GM12878 (cell line): ENCODE results near the gene ASIC5. TPM values are rescaled to one million over a fixed set of nuclear protein-coding genes. Genes with fewer than 3 reads are reported as not detected.

Source experiments
- ATF7 ChIP-seq: fragments of 450-650 bp; IDR thresholded peaks from 2 replicates; pipeline ENCODE4 v1.6.1; 2016; ENCODE audit warnings: low read depth, mild to moderate bottlenecking
- CBX5 ChIP-seq: sonication (generic); IDR thresholded peaks from 2 replicates; pipeline ENCODE4 v1.6.1; 2016; ENCODE audit warnings: low read depth, moderate library complexity, mild to moderate bottlenecking, inconsistent platforms
- GABPA ChIP-seq: IDR thresholded peaks from 2 replicates; pipeline ENCODE4 v1.6.1; 2014; ENCODE audit warnings: antibody characterized with exemption, low read depth, mild to moderate bottlenecking, inconsistent platforms
- NBN ChIP-seq: fragments of 450-650 bp; IDR thresholded peaks from 2 replicates; pipeline ENCODE4 v1.6.1; 2016
- PKNOX1 ChIP-seq: fragments of 450-650 bp; IDR thresholded peaks from 2 replicates; pipeline ENCODE4 v1.6.1; 2016; ENCODE audit warnings: mild to moderate bottlenecking
- SMAD1 ChIP-seq: fragments of 450-650 bp; IDR thresholded peaks from 2 replicates; pipeline ENCODE4 v1.6.1; 2018; ENCODE audit warnings: mild to moderate bottlenecking, low read depth; ENCODE audit not compliant: partially characterized antibody
- SMC3 ChIP-seq: IDR thresholded peaks from 2 replicates; pipeline ENCODE4 v1.6.1; 2011; ENCODE audit warnings: low read length, improper control_type of control experiment, borderline replicate concordance
- ZNF207 ChIP-seq: fragments of 450-650 bp; IDR thresholded peaks from 2 replicates; pipeline ENCODE4 v1.6.1; 2014; ENCODE audit warnings: antibody characterized with exemption, mild to moderate bottlenecking, borderline replicate concordance
- ZNF384 ChIP-seq: IDR thresholded peaks from 2 replicates; pipeline ENCODE4 v1.6.1; 2012; ENCODE audit warnings: low read depth, mild to moderate bottlenecking, low read length, improper control_type of control experiment, borderline replicate concordance
- polyA plus RNA-seq, 11 experiments: library from polyadenylated mRNA; depleted of rRNA in 4 of 11; unstranded in 6 of 11; stranded (reverse) in 5 of 11; fragments of >200 nt; fragmentation: Nextera tagmentation in 4 of 11; fragmentation: Illumina TruSeq in 1 of 11; extraction: Ambion mirVana in 4 of 11; extraction: Trizol in 1 of 11; gene quantifications; 1 replicate in 1 of 11; 2 replicates in 10 of 11; pipeline versions ENCODE4 v1.2.1 to v1.2.3, GENCODE V29; 2011 to 2016; ENCODE audit warnings: inconsistent platforms in 2 of 11, missing spikeins in 2 of 11, low read depth in 1 of 11
- total RNA-seq, 4 experiments: library from RNA; depleted of rRNA in 3 of 4; stranded (reverse); fragments of >200 nt in 3 of 4; fragmentation: Illumina TruSeq in 1 of 4; extraction: Trizol in 1 of 4; gene quantifications; 2 replicates each; pipeline versions ENCODE4 v1.2.1 to v1.2.3, GENCODE V29; 2013 to 2021
- TF ChIP-seq, protein P1 (sequence below): fragments of 450-650 bp; IDR thresholded peaks from 2 replicates; pipeline ENCODE4 v1.6.1; 2017; ENCODE audit warnings: mild to moderate bottlenecking, low read depth, inconsistent platforms; ENCODE audit not compliant: poor library complexity, severe bottlenecking
- TF ChIP-seq, protein P2 (sequence below): fragments of 450-650 bp; IDR thresholded peaks from 2 replicates; pipeline ENCODE4 v1.6.1; 2017; ENCODE audit warnings: low read depth, mild to moderate bottlenecking, moderate library complexity
- TF ChIP-seq, protein P3 (sequence below), 3 experiments: IDR thresholded peaks in 2 of 3; conservative IDR thresholded peaks in 1 of 3; 2 replicates each; pipeline ENCODE4 v1.5.1; 2011; ENCODE audit warnings: low read depth in 3 of 3, low read length in 3 of 3, mild to moderate bottlenecking in 3 of 3, control low read depth in 2 of 3, moderate library complexity in 2 of 3, inconsistent platforms in 1 of 3, mixed read lengths in 1 of 3; ENCODE audit not compliant: control insufficient read depth in 2 of 3, insufficient read depth in 1 of 3; ENCODE audit errors: extremely low read depth in 1 of 3

The ASIC5 gene
- total and polyA plus RNA-seq, 10 of the 15 experiments (the other 5 are each of a cell fraction or from before 2014, with no cell fraction given), result not detected

GRCh38 chr4:155809835-155810234 lies 56.2 kb downstream of the ASIC5 start (continued):
- TF ChIP-seq ATF7 (peak; percentile 31; the same call in 1 of the 2 replicates), ZNF207 (no peak), ZNF384 (peak; percentile 94), PKNOX1 (peak; percentile 20; the same call in 1 of the 2 replicates), CBX5 (peak; percentile 82), NBN (0 out of 2 replicates have a peak, but pooled peaks have one; percentile 54), SMC3 (peak; percentile 67; the same call in 1 of the 2 replicates), SMAD1 (no peak), GABPA (peak; percentile 91)
- TF ChIP-seq, protein P1, sequence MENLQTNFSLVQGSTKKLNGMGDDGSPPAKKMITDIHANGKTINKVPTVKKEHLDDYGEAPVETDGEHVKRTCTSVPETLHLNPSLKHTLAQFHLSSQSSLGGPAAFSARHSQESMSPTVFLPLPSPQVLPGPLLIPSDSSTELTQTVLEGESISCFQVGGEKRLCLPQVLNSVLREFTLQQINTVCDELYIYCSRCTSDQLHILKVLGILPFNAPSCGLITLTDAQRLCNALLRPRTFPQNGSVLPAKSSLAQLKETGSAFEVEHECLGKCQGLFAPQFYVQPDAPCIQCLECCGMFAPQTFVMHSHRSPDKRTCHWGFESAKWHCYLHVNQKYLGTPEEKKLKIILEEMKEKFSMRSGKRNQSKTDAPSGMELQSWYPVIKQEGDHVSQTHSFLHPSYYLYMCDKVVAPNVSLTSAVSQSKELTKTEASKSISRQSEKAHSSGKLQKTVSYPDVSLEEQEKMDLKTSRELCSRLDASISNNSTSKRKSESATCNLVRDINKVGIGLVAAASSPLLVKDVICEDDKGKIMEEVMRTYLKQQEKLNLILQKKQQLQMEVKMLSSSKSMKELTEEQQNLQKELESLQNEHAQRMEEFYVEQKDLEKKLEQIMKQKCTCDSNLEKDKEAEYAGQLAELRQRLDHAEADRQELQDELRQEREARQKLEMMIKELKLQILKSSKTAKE, result peak; percentile 45
- TF ChIP-seq, protein P2, sequence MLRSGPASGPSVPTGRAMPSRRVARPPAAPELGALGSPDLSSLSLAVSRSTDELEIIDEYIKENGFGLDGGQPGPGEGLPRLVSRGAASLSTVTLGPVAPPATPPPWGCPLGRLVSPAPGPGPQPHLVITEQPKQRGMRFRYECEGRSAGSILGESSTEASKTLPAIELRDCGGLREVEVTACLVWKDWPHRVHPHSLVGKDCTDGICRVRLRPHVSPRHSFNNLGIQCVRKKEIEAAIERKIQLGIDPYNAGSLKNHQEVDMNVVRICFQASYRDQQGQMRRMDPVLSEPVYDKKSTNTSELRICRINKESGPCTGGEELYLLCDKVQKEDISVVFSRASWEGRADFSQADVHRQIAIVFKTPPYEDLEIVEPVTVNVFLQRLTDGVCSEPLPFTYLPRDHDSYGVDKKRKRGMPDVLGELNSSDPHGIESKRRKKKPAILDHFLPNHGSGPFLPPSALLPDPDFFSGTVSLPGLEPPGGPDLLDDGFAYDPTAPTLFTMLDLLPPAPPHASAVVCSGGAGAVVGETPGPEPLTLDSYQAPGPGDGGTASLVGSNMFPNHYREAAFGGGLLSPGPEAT, result 0 out of 2 replicates have a peak, but pooled peaks have one; percentile 16
- TF ChIP-seq, protein P3, sequence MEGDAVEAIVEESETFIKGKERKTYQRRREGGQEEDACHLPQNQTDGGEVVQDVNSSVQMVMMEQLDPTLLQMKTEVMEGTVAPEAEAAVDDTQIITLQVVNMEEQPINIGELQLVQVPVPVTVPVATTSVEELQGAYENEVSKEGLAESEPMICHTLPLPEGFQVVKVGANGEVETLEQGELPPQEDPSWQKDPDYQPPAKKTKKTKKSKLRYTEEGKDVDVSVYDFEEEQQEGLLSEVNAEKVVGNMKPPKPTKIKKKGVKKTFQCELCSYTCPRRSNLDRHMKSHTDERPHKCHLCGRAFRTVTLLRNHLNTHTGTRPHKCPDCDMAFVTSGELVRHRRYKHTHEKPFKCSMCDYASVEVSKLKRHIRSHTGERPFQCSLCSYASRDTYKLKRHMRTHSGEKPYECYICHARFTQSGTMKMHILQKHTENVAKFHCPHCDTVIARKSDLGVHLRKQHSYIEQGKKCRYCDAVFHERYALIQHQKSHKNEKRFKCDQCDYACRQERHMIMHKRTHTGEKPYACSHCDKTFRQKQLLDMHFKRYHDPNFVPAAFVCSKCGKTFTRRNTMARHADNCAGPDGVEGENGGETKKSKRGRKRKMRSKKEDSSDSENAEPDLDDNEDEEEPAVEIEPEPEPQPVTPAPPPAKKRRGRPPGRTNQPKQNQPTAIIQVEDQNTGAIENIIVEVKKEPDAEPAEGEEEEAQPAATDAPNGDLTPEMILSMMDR (IDR thresholded peaks at IDR 0.05 in 2 of 3, conservative IDR thresholded peaks at IDR 0.05 in 1 of 3; ENCODE audit: control insufficient read depth in 2 of 3, extremely low read depth in 1 of 3, insufficient read depth in 1 of 3, low read depth in 3 of 3, low read length in 3 of 3), result peak; percentile 40 to 69 (median 54); a peak in 5 of 6 replicates
